Transverse colon (tissue), 4 donors: ENCODE data around the gene CYSRT1. TPM values are rescaled to one million over a fixed set of nuclear protein-coding genes. Genes with fewer than 3 reads are reported as not detected.
A peak's percentile ranks its signal among the peaks of the same experiment; 100 is the strongest.

Experiments
- DNase-seq: peaks from one replicate; pipeline ENCODE4 v3.0.0-alpha.2; 2019
- H3K27ac ChIP-seq, 4 donors: fragments of 200-600 bp; sonication (generic); 2 replicates each; pipeline ENCODE4 v1.5.1; 2016 to 2018; ENCODE audit warnings: inconsistent platforms in 4 of 4
- H3K27me3 ChIP-seq: fragments of 200-600 bp; sonication (generic); 2 replicates; pipeline ENCODE4 v1.5.1; 2017; ENCODE audit warnings: inconsistent platforms
- H3K36me3 ChIP-seq, 4 donors: fragments of 200-600 bp; sonication (generic); 2 replicates each; pipeline ENCODE4 v1.5.1; 2017 to 2019; ENCODE audit warnings: inconsistent platforms in 4 of 4
- H3K4me1 ChIP-seq, 4 donors: fragments of 200-600 bp; sonication (generic); 2 replicates each; pipeline ENCODE4 v1.5.1; 2017 to 2020; ENCODE audit warnings: inconsistent platforms in 4 of 4
- H3K4me3 ChIP-seq, 4 donors: fragments of 200-600 bp; sonication (generic); 1 replicate in 1 of 4; 2 replicates in 3 of 4; pipeline versions ENCODE4 v1.5.1 to v1.6.1; 2017 to 2019; ENCODE audit warnings: inconsistent platforms in 4 of 4
- H3K9me3 ChIP-seq, 2 donors: fragments of 200-600 bp; sonication (generic); 2 replicates each; pipeline ENCODE4 v1.5.1; 2017 to 2019; ENCODE audit warnings: inconsistent platforms in 2 of 2
- EP300 ChIP-seq: sonication (generic); formaldehyde crosslinking; IDR thresholded peaks from one replicate; pipeline ENCODE4 v1.6.1; 2017; ENCODE audit warnings: antibody characterized with exemption, low read depth
- POLR2A ChIP-seq: fragments of 450-650 bp; IDR thresholded peaks from one replicate; pipeline ENCODE4 v1.6.1; 2016; ENCODE audit warnings: antibody characterized with exemption, mild to moderate bottlenecking, moderate library complexity
- POLR2AphosphoS5 ChIP-seq, 3 donors: sonication (generic); formaldehyde crosslinking; IDR thresholded peaks; one replicate each; pipeline ENCODE4 v1.6.1; 2016; ENCODE audit warnings: antibody characterized with exemption in 3 of 3
- WGBS, 2 donors: methylation state at CpG; one replicate each; pipeline ENCODE4 v1.1.5; 2018; ENCODE audit warnings: low coverage in 1 of 2; 5-methylcytosine and 5-hydroxymethylcytosine counted together
- in situ Hi-C, 4 donors: fragments of 200-750 bp; cut with MboI; loops; one replicate each; pipeline versions ENCODE4 v1.15.0 to v1.15.1; 2017; ENCODE audit warnings: low sequenced_read_pairs in 3 of 4, low pct_ligation_motif_present in 1 of 4, low pct_unique_long_range_greater_than_20kb in 1 of 4
- intact Hi-C: fragments of 100-400 bp; cut with DNase I; formaldehyde crosslinking; loops from one replicate; pipeline ENCODE4 v1.15.1; 2023; ENCODE audit warnings: low total_unique reads
- total RNA-seq, 4 donors: library from RNA; depleted of rRNA; stranded (reverse); fragments of >200 nt; gene quantifications; one replicate each; pipeline ENCODE4 v1.1.0, GENCODE V29; 2016
- TF ChIP-seq, protein P1 (sequence below), 5 experiments: fragments of 200-600 bp in 3 of 5; fragments of 450-650 bp in 2 of 5; sonication (generic) in 3 of 5; IDR thresholded peaks; 1 replicate in 2 of 5; 2 replicates in 3 of 5; pipeline ENCODE4 v1.5.1; 2016 to 2017; ENCODE audit warnings: antibody characterized with exemption in 5 of 5, inconsistent platforms in 3 of 5, mild to moderate bottlenecking in 2 of 5, moderate library complexity in 1 of 5

CYSRT1 gene
- total RNA-seq, 4 donors from 2014 or later = not detected

DNA sequence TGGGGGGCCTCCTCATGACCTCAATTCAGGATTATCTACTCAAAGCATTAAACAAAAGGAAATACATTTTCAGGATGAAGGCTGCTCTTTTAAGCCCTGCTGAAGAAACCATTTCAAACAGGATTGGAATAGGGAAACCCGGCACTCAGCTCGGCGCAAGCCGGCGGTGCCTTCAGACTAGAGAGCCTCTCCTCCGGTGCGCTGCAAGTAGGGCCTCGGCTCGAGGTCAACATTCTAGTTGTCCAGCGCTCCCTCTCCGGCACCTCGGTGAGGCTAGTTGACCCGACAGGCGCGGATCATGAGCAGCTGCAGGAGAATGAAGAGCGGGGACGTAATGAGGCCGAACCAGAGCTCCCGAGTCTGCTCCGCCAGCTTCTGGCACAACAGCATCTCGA, 20.2 kb upstream of the CYSRT1 start:
- DNase-seq = no peak
- WGBS, 2 donors = 11 to 55% methylated on average over 4 to 21 of the region's 21 CpGs
- intact Hi-C loops = no loop called here
- Histone ChIP-seq H3K36me3 (no peaks in the 10 kb centered on the region), H3K27ac (peak overlapping the region; percentile 84 to 93 (median 90)), H3K9me3 (no peaks in the 10 kb centered on the region), H3K4me3 (peak overlapping the region; percentile 62 to 98 (median 95)), H3K27me3 (no peaks in the 10 kb centered on the region), H3K4me1 (peaks cover 33 to 52% (median 44%) of the 10 kb centered on the region in 4 donors)
- in situ Hi-C loops = loop anchor here in 1 of 4 donors (25.0 kb wide), 1 partner anchor 92 kb away; the partner anchor contains the start of gene DPP7
- TF ChIP-seq EP300 (no peak), POLR2AphosphoS5 (IDR thresholded peaks at IDR 0.05) (no peak)

GRCh38 chr9:137205126-137206069, 19.6 kb upstream of the CYSRT1 start, which contains the start of the genes NDOR1 and TMEM203:
Gene NDOR1 (plus strand): TSS chr9:137205700. CDS start chr9:137205778, 78 bp downstream.
Gene TMEM203 (minus strand): TSS chr9:137205648. CDS start chr9:137205414, 234 bp downstream.
- peak; percentile 94 for DNase-seq
- Histone ChIP-seq H3K27ac (peak within 1 kb of the TSS; percentile 84 to 93 (median 90)), H3K36me3 (no peaks in the 10 kb centered on the region), H3K27me3 (no peaks in the 10 kb centered on the region), H3K9me3 (no peaks in the 10 kb centered on the region), H3K4me1 (peaks cover 32 to 51% (median 42%) of the 10 kb centered on the region in 4 donors), H3K4me3 (peak within 1 kb of the TSS; percentile 62 to 98 (median 95))
- in situ Hi-C loops = loop anchor here in 1 of 4 donors (25.0 kb wide), 1 partner anchor 93 kb away; the partner anchor contains the start of gene DPP7
- no peak for TF ChIP-seq EP300
- TF ChIP-seq POLR2AphosphoS5 (IDR thresholded peaks at IDR 0.05) = peak; percentile 88 to 97 (median 96)
- TF ChIP-seq POLR2A = peak; percentile 85
- TF ChIP-seq, protein P1, sequence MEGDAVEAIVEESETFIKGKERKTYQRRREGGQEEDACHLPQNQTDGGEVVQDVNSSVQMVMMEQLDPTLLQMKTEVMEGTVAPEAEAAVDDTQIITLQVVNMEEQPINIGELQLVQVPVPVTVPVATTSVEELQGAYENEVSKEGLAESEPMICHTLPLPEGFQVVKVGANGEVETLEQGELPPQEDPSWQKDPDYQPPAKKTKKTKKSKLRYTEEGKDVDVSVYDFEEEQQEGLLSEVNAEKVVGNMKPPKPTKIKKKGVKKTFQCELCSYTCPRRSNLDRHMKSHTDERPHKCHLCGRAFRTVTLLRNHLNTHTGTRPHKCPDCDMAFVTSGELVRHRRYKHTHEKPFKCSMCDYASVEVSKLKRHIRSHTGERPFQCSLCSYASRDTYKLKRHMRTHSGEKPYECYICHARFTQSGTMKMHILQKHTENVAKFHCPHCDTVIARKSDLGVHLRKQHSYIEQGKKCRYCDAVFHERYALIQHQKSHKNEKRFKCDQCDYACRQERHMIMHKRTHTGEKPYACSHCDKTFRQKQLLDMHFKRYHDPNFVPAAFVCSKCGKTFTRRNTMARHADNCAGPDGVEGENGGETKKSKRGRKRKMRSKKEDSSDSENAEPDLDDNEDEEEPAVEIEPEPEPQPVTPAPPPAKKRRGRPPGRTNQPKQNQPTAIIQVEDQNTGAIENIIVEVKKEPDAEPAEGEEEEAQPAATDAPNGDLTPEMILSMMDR (IDR thresholded peaks at IDR 0.05) = no peak
- intact Hi-C loops = no loop called here
- WGBS, 2 donors = 1% methylated on average over 65 of the region's 98 CpGs; no CpG with 5 or more reads in 1 of the 2 donors

GRCh38 chr9:137206602-137207001, 18.4 kb upstream of the CYSRT1 start:
- H3K27me3 ChIP-seq = no peaks in the 10 kb centered on the region
- no peaks in the 10 kb centered on the region for H3K36me3 ChIP-seq
- 60 to 74% methylated on average over 4 to 7 of the region's 7 CpGs for WGBS, 2 donors
- no peak for TF ChIP-seq EP300
- TF ChIP-seq, protein P1 (IDR thresholded peaks at IDR 0.05) = no peak
- no peak for TF ChIP-seq POLR2AphosphoS5 (IDR thresholded peaks at IDR 0.05)
- TF ChIP-seq POLR2A = no peak
- peaks cover 26 to 45% (median 35%) of the 10 kb centered on the region in 4 donors for H3K4me1 ChIP-seq
- no peaks in the 10 kb centered on the region for H3K9me3 ChIP-seq
- H3K27ac ChIP-seq = no peak overlapping the region
- intact Hi-C loops (no loop called here), in situ Hi-C loops (loop anchor here in 1 of 4 donors (25.0 kb wide), 1 partner anchor 94 kb away; the partner anchor contains the start of gene DPP7)
- H3K4me3 ChIP-seq = peak overlapping the region in 1 of 4 donors; percentile 92
- DNase-seq = no peak

GRCh38 chr9:137211532-137211931, 13.4 kb upstream of the CYSRT1 start:
- H3K4me3 ChIP-seq = no peak overlapping the region
- in situ Hi-C loops (loop anchor here in 1 of 4 donors (25.0 kb wide), 1 partner anchor 99 kb away; the partner anchor contains the start of gene DPP7), intact Hi-C loops (no loop called here)
- H3K27ac ChIP-seq = no peak overlapping the region
- H3K4me1 ChIP-seq = peaks cover 3 to 6% (median 4%) of the 10 kb centered on the region in 4 donors
- WGBS, 2 donors = 82% methylated on average over 13 of the region's 13 CpGs; no CpG with 5 or more reads in 1 of the 2 donors
- TF ChIP-seq, protein P1 (IDR thresholded peaks at IDR 0.05) = no peak
- TF ChIP-seq POLR2A (no peak), POLR2AphosphoS5 (IDR thresholded peaks at IDR 0.05) (no peak), EP300 (no peak)
- no peaks in the 10 kb centered on the region for H3K27me3 ChIP-seq
- H3K36me3 ChIP-seq = no peaks in the 10 kb centered on the region
- H3K9me3 ChIP-seq = no peaks in the 10 kb centered on the region
- DNase-seq = no peak
